Osteocyte (in vitro differentiated cells): ENCODE measurements around the gene CELF4. TPM values are rescaled to one million over a fixed set of nuclear protein-coding genes. Genes with fewer than 3 reads are reported as not detected.

Experiments
- DNase-seq: peaks from one replicate; pipeline ENCODE4 v3.0.0; 2021; ENCODE audit warnings: mixed read lengths; ENCODE audit not compliant: unreplicated experiment; ENCODE audit errors: extremely low spot score
- H3K27ac Mint-ChIP-seq: one replicate; pipeline ENCODE4 v1.8.0; 2021; ENCODE audit warnings: mild to moderate bottlenecking, mixed read lengths; ENCODE audit not compliant: unreplicated experiment
- H3K27me3 Mint-ChIP-seq: one replicate; pipeline ENCODE4 v1.8.0; 2021; ENCODE audit warnings: mixed read lengths; ENCODE audit not compliant: unreplicated experiment
- H3K36me3 Mint-ChIP-seq: one replicate; pipeline ENCODE4 v1.8.0; 2021; ENCODE audit warnings: mixed read lengths; ENCODE audit not compliant: unreplicated experiment
- H3K4me1 Mint-ChIP-seq: one replicate; pipeline ENCODE4 v1.8.0; 2021; ENCODE audit warnings: mixed read lengths; ENCODE audit not compliant: unreplicated experiment
- H3K4me3 Mint-ChIP-seq: one replicate; pipeline ENCODE4 v1.8.0; 2021; ENCODE audit warnings: mild to moderate bottlenecking, moderate library complexity, mixed read lengths; ENCODE audit not compliant: unreplicated experiment
- H3K9me3 Mint-ChIP-seq: one replicate; pipeline ENCODE4 v1.8.0; 2021; ENCODE audit warnings: mixed read lengths; ENCODE audit not compliant: unreplicated experiment
- CTCF ChIP-seq: fragments of 200-600 bp; sonication (generic); IDR thresholded peaks from 2 replicates; pipeline ENCODE4 v1.5.0; 2021; ENCODE audit warnings: antibody characterized with exemption, mild to moderate bottlenecking, moderate library complexity
- total RNA-seq: library from RNA; stranded (reverse); gene quantifications from 2 replicates; pipeline ENCODE4 v1.2.1, GENCODE V29; 2021

Gene CELF4
- total RNA-seq, 1 donor from 2014 or later = not detected

GRCh38 chr18:37348729-37349128, 216.9 kb downstream of the CELF4 start:
- DNase-seq = no peak
- Mint-ChIP-seq H3K36me3 (no peaks in the 10 kb centered on the region), H3K4me3 (no peak overlapping the region), H3K4me1 (no peaks in the 10 kb centered on the region), H3K27ac (no peak overlapping the region), H3K27me3 (peaks cover 17% of the 10 kb centered on the region), H3K9me3 (no peaks in the 10 kb centered on the region)
- TF ChIP-seq CTCF = no peak

GRCh38 chr18:37346048-37346447, 219.6 kb downstream of the CELF4 start:
- no peak for DNase-seq
- H3K27me3 Mint-ChIP-seq = peaks cover 15% of the 10 kb centered on the region

GRCh38 chr18:37343542-37343851, 222.1 kb downstream of the CELF4 start:
- Mint-ChIP-seq H3K4me1 (no peaks in the 10 kb centered on the region), H3K27me3 (peaks cover 18% of the 10 kb centered on the region), H3K9me3 (no peaks in the 10 kb centered on the region), H3K27ac (no peak overlapping the region), H3K36me3 (no peaks in the 10 kb centered on the region), H3K4me3 (no peak overlapping the region)
- no peak for TF ChIP-seq CTCF
- DNase-seq = no peak

More at GRCh38 chr18:37346048-37346447, 219.6 kb downstream of the CELF4 start:
- H3K9me3 Mint-ChIP-seq = no peaks in the 10 kb centered on the region
- no peak overlapping the region for H3K27ac Mint-ChIP-seq
- no peak overlapping the region for H3K4me3 Mint-ChIP-seq
- H3K36me3 Mint-ChIP-seq = no peaks in the 10 kb centered on the region
- TF ChIP-seq CTCF = no peak
- no peaks in the 10 kb centered on the region for H3K4me1 Mint-ChIP-seq

- DNase-seq = no peak
- Mint-ChIP-seq H3K9me3 (no peaks in the 10 kb centered on the region), H3K4me1 (no peaks in the 10 kb centered on the region), H3K36me3 (no peaks in the 10 kb centered on the region), H3K27ac (no peak overlapping the region), H3K4me3 (no peak overlapping the region), H3K27me3 (peaks cover 18% of the 10 kb centered on the region)
- no peak for TF ChIP-seq CTCF
These were observed 224.0 kb downstream of the CELF4 start for GRCh38 chr18:37341473-37342086.

GRCh38 chr18:37341016-37341415, 224.6 kb downstream of the CELF4 start:
- Mint-ChIP-seq H3K27me3 (peaks cover 18% of the 10 kb centered on the region), H3K4me1 (no peaks in the 10 kb centered on the region), H3K9me3 (no peaks in the 10 kb centered on the region), H3K36me3 (no peaks in the 10 kb centered on the region), H3K4me3 (no peak overlapping the region), H3K27ac (no peak overlapping the region)
- no peak for DNase-seq
- TF ChIP-seq CTCF = no peak
